ENCODE measurements around the gene CCDC121.
A peak's percentile ranks its signal among the peaks of the same experiment; 100 is the strongest.
"Not testable (repeated sequence)": the region's sequence is repeated elsewhere in the genome, so short reads cannot be mapped to it uniquely, and the experiment has no call there.

The CCDC121 gene

DNA sequence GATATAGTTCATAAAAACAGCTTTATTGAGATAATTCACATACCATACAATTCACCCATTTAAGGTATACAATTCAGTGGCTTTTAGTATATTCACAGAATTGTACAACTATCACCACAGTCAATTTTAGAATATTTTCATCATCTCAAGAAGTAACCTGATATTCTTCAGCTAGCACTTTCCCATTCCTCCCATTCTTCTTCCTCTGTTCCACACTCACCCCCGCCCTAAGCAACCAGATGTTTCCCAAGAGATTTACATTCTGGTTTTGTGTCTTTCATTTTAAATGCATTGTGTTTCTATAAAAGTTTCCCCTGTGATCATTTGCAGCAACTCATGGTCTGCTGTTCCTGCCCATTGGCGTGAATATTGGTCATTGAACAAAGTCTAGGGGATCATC, 5.5 kb upstream of the CCDC121 start:
- no peak for DNase-seq

DNA sequence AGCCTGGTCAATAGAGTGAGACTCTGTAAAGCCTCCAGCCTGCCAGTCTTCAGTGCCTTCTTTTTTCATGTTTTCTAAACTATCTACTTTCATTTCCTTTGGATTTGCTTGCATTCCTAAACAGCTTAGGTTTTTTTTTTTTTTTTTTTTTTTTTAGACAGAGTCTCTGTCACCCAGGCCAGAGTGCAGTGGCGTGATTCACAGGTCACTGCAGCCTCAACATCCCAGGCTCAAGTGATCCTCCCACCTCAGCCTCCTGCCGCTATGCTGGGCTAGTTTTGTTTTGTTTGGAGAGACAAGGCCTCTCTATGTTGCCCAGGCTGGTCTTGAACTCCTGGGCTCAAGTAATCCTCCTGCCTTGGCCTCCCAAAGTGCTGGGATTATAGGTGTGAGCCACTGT, 1.4 kb upstream of the CCDC121 start:
- not testable (repeated sequence) for DNase-seq

DNA sequence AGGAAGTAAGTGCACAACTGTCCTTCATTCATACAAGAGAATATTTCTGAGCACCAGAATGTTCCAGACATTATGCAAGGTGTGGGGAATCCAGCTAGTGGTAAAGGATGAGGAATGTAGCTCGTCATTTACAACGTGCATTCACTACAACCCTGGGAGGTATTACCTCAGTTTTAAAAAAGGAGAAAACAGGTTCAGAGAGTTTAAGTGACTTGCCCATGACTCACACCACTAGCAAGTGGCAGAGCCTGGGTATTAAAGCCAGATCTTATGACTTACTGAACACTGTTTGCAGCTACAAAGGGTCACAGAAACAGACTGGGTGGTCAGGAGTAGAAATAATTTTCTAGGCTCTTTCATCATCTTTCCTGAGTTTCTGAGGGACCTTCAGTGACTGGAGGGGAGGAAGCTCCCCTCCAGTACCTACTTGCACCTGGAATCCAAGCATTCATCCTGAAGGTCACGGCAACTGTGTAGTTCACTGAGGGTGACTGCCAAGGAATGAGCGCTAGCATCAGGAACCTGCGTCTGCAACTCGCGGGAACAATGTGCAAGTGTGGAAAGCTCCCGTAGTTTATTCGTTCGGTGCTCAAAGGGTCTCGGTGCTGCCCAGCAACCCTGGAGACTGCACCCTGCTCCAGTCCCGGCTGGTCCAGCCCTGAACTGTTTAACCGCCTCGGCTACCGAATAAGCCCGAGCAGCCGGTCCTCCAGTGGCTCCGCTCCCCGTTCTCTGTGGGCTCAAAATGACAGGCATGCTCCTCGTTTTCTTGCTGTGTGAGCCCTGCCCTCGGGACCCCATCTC, 647 bp downstream of the CCDC121 start:
- no peak for DNase-seq

DNA sequence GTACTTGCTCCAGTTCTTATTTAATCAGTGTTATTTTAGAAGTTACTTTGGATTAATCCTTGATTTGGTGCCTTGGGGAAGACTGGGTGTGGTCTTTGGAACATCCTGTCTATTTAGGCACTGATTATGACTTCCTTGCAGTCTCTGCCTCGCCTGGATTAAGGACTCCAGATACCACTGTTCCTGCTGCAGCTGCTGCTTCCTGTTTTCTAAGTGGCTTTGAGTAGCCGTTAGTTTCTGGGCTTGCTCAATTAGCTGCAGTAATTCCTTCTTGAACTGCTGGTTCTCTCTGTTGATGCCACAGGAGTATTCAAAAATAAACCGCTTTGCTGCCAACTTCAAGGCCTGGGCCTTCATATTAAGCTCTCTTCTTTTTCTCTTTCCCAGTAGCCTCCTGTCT, 1.9 kb downstream of the CCDC121 start:
- DNase-seq = not testable (repeated sequence)

DNA sequence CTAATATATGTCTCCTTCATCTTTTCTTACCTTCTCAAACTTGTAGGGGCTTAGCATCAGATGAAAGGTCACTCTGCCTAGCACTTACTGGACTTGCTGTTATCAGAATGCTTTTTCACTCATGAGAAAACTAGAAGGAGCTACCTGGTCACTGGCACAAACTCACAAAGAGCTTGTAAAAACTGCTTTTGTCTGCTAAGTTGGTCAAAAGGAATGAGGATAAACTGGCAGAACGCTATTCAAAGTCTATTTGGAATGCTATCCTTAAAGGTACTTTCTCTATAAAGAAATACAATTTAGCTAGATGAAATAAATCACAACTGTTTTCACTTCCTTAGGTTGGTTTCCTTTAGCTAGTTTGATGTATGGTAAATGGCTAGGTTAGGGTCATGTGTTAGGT, 2.5 kb downstream of the CCDC121 start:
- not testable (repeated sequence) for DNase-seq

DNA sequence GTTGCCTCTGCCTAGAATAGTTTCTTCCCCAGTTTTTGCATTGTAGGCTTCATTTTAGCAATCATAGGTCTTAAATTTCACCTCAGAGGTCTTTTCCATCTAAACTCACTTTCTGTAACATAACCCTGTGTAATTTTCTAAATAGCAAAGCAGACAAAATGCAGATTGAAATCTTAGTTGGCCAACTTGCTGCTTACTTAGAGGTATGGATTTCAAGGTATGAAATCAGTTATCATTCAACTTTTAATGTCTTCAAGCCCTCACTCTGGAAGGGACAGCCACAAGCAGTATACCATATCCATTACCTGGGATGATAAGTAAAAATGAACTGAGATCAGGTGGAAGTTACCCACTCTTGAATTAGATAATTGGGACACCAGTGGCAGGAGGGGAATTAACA, 3.9 kb downstream of the CCDC121 start:
- DNase-seq = no peak

DNA sequence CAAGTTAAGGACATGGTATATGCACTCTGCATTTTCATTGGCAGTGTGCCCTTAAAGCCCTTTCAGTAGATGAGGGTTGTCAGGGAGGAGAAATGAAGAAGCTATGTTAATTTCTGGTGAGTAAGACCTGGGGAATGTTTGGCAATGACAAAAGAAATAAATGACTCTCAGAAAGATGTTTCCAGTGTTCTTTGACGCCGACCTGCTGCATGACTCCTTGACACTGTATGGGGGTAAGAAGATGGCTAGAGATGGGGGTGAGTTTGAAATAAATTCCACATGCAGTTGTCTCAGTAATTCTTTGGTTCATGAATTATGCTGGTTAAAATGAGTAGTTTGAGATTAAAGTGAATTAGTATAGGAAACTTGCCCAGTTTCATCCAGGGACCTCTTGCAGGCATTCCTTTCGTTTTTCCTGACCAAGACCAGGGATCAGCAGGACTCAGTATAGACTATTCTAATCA, 5.9 kb downstream of the CCDC121 start:
- no peak for DNase-seq

DNA sequence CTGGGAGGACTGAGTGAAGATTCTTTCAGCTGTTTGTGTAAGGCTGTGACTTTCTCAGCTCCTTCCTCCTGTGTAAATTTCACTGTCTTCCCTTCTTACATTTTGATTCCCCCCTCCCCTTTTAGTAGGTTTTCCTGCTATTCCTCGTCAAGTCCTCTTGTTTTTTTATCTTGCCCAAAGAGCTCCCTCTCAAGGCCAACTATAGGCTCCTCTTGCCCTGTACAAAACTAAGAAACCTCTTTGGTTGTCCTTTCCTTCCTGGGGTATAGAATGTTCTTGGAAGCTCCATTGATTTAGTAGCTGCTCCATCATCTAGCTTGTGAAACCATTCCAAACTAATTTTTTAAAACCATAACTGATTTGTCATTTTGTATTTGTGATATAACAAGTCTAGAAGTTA, 7.3 kb downstream of the CCDC121 start:
- no peak for DNase-seq

DNA sequence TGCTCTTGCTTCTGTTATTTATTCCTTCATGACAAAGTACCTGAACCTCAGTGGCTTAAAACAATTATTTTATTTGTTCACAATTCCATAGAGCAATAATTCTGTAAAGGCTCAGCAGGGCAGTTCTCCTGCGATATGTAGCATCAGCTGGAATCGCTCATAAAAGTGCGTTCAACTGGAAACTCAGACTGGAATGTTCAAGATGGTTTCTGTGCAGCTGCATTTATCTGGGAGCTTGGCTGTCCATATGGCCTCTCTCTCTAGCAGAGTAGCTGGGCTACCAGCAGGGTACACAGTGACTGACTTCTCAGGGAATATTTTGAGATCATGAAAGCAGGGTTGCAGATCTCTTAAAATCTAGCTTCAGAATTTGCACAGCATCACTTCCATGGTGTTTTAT, 13.5 kb downstream of the CCDC121 start:
- no peak for DNase-seq

DNA sequence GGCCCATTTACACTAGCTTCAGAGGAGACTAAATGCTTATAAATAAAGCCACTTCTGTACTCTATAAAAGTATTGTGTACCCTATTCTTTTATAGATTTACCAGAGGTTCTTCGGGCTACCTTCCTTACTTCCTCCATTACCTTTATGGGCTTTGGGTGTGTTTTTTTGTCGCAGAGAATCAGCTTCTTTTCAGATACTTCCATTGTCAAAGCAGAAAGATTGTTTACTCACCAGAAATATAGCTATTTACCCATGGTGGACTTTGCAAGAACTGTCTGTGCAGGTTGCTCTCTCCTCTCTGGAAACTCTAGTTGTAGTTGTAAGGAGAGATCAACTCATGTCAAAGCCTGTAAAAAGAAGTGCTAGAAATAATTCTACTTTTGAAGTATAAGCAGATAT, 14.8 kb downstream of the CCDC121 start:
- no peak for DNase-seq

DNA sequence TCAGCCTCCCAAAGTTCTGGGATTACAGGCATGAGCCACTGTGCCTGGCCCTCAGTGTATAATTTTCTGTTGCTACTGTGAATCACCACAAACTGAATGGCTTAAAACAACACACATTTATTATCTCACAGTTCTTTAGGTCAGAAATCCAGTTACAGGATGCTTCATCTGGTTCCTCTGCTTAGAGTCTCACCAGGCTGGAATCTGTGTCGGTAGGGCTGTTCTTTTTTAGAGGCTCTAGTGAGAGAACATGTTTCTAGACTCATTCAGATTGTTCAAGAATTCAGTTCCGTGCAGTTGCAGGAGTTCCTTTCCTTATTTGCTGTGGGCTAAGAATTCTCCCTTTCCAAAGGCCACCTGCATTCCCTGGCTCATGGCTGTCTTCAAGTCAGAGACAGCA, 22.2 kb downstream of the CCDC121 start:
- DNase-seq = no peak

DNA sequence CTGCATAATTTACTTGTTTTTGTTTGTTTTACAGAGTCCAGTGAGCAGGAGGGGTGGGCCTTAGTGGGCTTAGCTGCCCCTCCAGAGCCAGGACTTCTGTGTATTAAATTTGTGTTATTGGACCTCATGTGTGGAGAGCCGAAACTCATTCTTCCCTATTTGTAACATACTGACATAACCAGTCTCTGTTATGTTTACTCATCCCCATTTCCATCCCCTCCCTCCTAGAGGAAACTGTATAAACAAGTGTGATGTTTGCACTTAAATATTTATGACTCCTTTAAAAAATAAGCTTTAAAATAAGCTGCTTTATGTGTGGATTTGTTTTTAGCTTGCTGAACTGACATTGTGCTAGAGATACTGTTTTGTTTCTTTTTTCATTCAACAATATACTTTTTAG, 32.2 kb downstream of the CCDC121 start:
- no peak for DNase-seq

DNA sequence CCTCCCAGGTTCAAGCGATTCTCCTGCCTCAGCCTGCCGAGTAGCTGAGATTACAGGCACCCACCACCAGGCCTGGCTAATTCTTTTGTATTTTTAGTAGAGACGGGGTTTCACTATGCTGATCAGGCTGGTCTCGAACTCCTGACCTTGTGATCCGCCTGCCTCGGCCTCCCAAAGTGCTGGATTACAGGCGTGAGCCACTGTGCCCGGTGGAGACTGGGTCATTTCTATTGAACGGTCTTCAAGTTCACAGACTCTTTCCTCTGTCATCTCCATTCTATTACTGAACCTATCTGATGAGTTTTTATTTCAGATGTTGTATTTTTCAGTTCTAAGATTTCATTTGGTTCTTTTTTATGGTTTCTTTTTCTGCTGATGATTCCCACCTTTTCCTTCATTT, 33.4 kb downstream of the CCDC121 start:
- DNase-seq = not testable (repeated sequence)

DNA sequence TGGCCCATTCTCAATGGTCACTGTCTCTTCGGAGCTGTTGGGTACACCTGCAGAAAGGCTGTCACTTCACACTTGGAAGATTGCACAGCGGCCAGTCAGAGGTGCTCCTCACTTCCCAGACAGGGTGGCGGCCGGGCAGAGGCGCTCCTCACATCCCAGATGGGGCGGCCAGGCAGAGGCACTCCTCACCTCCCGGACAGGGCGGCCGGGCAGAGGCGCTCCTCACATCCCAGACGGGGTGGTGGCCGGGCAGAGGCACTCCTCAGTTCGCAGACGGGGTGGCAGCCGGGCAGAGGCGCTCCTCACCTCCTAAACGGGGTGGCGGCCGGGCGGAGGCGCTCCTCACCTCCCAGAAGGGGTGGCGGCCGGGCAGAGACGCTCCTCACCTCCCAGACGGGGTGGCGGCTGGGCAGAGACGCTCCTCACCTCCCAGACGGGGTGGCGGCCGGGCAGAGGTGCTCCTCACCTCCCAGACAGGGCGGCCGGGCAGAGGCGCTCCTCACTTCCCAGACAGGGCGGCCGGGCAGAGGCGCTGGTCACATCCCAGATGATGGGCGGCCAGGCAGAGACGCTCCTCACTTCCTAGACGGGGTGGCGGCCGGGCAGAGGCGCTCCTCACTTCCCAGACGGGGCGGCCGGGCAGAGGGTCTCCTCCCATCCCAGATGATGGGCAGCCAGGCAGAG, 34.6 kb downstream of the CCDC121 start:
- DNase-seq = not testable (repeated sequence)

DNA sequence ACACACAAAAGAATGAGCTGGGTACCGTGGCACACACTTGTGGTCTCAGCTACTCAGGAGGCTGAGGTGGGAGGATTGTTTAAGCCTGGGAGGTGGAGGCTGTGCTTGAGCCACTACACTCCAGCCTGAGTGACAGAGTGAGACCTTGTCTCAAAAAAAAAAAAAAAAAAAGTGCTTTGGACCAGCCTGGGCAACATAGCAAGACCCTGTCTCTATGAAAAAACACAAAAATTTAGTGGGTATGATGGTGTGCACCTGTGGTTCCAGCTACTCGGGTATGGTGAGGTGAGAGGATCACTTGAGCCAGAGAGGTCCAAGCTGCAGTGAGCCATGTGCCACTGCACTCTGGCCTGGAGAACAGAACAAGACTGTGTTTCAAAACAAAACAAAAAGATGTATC, 35.6 kb downstream of the CCDC121 start:
- DNase-seq = no peak

DNA sequence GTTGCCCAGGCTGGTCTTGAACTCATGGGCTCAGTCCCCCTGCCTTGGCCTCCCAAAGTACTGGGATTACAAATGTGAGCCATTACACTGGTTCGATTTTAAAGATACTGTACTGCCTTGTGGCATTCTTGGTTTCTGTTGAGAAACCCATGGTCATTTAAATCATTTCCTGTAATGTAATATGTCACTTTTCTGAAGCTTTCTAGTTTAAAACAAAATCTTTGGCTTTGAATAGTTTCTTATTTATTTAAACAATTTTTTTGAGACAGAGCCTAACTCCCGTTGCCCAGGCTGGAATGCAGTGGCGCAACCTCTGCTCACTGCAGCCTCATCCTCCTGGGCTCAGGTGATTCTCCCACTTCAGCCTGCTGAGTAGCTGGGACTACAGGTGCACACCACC, 37.1 kb downstream of the CCDC121 start:
- no peak for DNase-seq

DNA sequence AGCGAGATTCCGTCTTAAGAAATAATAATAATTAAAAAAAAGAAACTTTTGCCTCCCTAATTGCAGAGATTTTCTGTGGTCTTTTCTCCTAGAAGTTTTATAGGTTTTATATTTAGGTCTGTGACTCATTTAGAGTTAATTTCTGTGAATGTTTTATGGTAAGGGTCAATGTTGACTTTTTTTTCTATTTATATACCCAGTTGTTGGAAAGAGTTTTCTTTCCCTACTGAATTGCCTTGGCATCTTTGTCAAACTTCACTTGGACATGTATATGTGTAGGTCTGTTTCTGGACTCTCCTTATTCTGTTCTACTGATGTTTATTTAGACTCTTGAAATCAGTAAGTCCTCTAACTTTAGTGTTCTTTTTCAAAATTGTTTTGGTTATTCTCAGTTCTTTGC, 40.5 kb downstream of the CCDC121 start:
- no peak for DNase-seq

DNA sequence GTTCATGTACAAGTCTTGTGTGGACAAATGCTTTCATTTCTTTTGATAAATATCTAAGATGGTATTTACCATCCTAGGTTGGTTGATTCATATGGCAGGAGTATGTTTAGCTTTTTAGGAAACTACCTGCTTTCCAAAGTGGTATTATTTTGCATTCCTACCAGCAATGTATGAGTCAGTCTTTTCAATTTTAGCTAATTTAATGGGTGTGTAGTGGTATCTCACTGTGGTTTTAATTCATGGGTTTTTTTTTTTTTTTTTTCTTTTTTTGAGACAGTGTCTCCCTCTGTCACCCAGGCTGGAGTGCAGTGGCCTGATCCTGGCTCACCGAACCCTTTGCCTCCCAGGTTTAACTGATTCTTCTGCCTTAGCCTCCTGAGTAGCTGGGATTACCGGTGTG, 41.8 kb downstream of the CCDC121 start:
- no peak for DNase-seq

DNA sequence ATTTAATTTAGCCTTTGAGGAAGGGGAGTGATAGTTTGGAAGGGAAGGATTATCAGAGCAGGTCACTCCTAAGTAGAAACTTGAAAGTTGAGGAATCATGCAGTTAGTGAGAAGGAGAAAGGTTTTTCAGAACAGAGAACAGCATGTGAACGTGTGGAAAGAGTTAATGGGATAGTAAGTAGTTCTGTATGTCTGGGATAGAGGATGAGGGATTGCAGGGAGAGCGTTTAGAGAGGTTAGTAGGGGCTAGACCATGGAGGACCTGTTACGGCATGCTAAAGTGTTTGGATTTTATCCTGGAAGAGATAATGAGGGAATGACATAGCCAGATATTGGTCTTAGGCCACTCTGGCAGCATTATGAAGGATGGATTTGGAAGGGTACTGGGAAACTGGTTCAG, 44.2 kb downstream of the CCDC121 start:
- no peak for DNase-seq

DNA sequence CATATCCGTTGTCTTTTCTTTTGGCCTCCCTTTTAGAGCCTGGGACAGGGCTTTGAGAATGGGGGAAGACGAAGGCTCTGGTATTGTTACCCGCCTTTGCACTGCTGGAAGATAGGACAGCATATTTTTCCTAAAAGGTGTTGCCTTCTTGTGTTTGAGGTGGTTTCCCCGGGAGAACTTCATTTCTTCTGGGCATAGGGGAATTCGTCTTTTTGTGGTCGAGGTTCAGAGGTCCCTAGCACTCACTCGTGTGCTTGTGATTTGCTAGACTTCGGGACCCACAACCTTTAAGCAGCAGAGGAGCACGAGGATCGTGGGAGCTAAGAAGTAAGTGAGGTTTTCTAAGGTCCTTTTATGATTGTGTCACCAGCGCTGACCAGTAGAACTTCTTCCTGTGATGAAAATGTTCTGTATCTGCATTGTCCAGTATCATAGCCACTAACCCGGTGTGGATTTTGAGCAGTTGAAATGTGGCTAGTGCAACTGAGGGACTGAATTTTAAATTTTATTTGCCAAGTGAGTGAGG, 45.4 kb downstream of the CCDC121 start:
- DNase-seq = no peak

DNA sequence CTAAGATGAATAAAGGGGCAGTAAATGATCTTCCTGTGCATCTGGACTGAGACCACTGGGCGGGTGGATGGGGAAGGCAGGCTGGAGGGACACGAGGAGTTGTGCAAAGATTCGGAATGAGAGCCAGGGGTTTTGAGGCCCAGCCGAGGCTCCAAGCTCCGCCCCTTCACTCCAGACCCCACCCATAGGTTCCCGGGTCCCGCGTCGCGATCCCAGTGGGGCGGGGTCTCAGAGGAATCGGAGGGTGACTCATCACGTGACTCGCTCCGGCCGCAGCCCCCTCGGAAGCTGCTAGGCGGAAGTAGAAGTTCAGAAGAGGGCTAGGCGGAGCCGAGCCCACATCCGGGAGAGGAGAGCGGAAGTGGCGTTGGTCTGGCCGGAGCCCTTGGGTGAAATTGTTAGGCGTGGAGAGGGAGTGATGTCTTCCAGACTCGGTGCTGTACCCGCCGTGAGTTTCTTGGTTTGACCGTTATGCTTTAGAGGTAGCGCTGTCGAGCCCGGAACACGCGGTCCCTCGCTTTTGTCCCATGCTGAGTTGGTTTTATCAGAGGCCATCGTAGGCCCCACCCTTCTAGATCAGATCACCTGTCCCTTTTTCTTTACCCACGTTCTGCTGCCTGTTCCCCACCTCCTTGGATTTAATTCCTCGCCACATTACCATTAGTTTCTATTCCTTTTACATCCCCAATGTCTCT, 46.0 kb downstream of the CCDC121 start, which contains the start of gene ZNF512:
Gene ZNF512 (plus strand): TSS at position 348 of the 695 bp plus-strand sequence. CDS start 71 bp downstream, at position 419.
- DNase-seq = peak; percentile 90

DNA sequence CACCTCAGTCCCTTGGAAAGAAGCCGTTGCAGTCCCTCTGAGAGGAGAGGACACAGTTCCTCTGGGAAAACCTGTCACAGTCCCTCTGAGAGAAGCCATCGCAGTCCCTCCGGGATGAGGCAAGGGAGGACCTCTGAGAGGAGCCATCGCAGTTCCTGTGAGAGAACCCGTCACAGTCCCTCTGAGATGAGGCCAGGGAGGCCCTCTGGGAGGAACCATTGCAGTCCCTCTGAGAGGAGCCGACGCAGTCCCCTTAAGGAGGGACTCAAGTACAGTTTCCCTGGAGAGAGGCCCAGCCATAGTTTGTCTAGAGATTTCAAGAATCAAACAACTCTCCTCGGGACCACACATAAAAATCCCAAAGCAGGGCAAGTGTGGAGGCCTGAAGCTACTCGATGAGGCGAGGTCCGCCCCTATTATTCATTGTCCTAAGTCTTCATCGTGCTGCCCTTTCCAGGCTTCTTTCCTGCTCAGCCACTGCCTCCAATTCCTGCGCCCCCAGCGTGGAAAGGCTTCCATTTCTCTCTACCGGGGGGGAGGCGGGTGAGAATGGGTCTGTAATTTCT, 46.6 kb downstream of the CCDC121 start:
- DNase-seq = no peak

Measured in NCI-H2081 treated with DMSO at 0.1 percent for 48 hours (cell line).